Nephron progenitor cell (in vitro differentiated cells): ENCODE results near the gene CHST13.

Experiments used
- DNase-seq: peaks from one replicate; pipeline ENCODE4 v3.0.0; 2021
- H3K27ac Mint-ChIP-seq: 2 replicates; pipeline ENCODE4 v1.8.0; 2021; ENCODE audit warnings: mild to moderate bottlenecking, moderate library complexity, mixed read lengths
- H3K27me3 Mint-ChIP-seq: 2 replicates; pipeline ENCODE4 v1.8.0; 2021; ENCODE audit warnings: mild to moderate bottlenecking, low read depth, mixed read lengths; ENCODE audit not compliant: poor library complexity
- H3K36me3 Mint-ChIP-seq: 2 replicates; pipeline ENCODE4 v1.8.0; 2021; ENCODE audit warnings: low read depth, mixed read lengths
- H3K4me1 Mint-ChIP-seq: 2 replicates; pipeline ENCODE4 v1.8.0; 2021; ENCODE audit warnings: mixed read lengths
- H3K4me3 Mint-ChIP-seq: 2 replicates; pipeline ENCODE4 v1.8.0; 2021; ENCODE audit warnings: mild to moderate bottlenecking, moderate library complexity, mixed read lengths
- H3K9me3 Mint-ChIP-seq: 2 replicates; pipeline ENCODE4 v1.8.0; 2021; ENCODE audit warnings: mild to moderate bottlenecking, moderate library complexity, mixed read lengths
- TF ChIP-seq, protein P1 (sequence below): fragments of 200-600 bp; sonication (generic); IDR thresholded peaks from 2 replicates; pipeline ENCODE4 v1.5.0; 2021; ENCODE audit warnings: antibody characterized with exemption

CHST13 gene

DNA sequence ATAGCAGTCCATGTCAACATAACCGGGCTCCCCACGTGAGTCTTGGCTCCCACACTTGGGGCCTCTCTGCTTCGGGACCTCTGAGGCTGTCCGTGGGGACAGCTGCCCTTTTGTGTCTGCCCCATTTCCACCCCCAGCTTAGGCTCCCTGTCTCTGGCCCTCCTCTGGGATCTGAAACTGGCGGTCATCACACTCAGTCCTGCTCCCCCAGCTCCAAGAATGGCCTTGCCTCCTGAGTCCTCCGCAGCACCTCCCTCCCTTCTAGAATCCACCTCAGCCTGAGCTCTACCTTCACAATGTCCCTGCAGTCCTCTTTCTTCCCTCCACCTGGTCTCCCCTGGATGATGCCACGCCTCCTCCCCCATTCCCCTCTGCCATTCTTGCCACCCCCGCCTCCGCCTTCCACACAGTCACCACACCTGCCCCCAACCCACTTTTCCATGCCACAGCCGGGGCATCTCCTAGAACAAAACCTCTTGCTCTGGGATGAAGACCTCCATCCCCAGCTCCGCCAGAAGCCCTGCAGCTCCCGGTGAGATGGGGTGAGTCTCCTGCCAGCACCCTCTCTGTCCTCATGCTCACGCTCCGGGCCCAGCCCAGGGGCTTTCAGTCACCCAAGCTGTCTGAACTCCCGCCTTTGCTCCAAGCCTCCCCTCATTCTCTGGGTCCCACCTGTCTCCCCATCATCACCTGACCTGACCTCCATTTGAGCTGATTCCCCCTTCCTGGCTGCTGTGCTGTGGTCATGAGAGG, 41.3 kb upstream of the CHST13 start:
- no peaks in the 10 kb centered on the region for H3K36me3 Mint-ChIP-seq
- TF ChIP-seq, protein P1, sequence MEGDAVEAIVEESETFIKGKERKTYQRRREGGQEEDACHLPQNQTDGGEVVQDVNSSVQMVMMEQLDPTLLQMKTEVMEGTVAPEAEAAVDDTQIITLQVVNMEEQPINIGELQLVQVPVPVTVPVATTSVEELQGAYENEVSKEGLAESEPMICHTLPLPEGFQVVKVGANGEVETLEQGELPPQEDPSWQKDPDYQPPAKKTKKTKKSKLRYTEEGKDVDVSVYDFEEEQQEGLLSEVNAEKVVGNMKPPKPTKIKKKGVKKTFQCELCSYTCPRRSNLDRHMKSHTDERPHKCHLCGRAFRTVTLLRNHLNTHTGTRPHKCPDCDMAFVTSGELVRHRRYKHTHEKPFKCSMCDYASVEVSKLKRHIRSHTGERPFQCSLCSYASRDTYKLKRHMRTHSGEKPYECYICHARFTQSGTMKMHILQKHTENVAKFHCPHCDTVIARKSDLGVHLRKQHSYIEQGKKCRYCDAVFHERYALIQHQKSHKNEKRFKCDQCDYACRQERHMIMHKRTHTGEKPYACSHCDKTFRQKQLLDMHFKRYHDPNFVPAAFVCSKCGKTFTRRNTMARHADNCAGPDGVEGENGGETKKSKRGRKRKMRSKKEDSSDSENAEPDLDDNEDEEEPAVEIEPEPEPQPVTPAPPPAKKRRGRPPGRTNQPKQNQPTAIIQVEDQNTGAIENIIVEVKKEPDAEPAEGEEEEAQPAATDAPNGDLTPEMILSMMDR = no peak
- no peaks in the 10 kb centered on the region for H3K9me3 Mint-ChIP-seq
- H3K27me3 Mint-ChIP-seq = peaks cover 8% of the 10 kb centered on the region
- no peak for DNase-seq
- H3K4me1 Mint-ChIP-seq = peaks cover 32% of the 10 kb centered on the region
- H3K27ac Mint-ChIP-seq = no peak overlapping the region
- no peak overlapping the region for H3K4me3 Mint-ChIP-seq

DNA sequence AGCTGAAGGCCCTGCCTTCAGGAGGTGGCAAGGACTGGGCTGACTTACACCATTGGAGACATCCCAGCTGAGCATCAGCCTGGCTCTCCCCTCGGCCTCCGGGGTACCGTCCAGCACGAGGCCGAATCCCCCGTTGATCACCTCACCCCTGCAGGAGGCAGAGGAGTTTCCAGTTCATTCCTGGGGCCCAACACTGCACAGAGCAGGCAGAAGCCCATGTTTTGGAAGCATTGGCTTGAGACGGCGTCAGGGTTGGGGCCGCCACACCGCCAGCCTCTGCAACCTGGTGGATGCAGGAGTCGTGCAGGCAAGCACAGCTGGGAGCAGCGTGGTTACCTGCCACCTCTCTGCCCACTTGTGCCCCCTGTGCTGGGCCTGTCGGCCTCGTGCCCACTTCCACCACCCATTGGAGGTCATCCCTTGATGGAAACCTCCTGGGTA, 40.6 kb upstream of the CHST13 start:
- no peak for DNase-seq
- TF ChIP-seq, protein P1 = no peak
- H3K9me3 Mint-ChIP-seq = no peaks in the 10 kb centered on the region
- H3K27me3 Mint-ChIP-seq = peaks cover 5% of the 10 kb centered on the region
- no peaks in the 10 kb centered on the region for H3K36me3 Mint-ChIP-seq
- no peak overlapping the region for H3K4me3 Mint-ChIP-seq
- H3K4me1 Mint-ChIP-seq = peaks cover 32% of the 10 kb centered on the region
- H3K27ac Mint-ChIP-seq = no peak overlapping the region

DNA sequence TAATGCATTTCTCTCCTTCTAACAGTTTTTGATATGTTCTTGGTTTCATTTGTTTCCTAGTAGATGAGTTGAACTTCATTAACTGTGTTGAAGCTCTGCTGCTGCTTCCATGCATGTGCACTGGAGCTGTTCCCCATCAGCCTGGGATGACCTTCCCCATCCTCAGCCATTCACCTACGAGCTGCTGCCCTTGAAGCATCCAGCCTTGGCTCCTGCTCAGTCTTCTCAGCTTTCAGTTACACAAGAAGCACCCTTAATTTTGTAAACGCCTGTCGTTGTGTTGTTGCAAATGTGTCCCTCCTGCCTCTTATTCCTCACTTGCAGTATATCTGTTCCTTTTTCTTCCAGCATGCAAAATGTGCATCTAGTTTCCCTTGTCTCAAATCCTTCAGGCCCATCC, 39.8 kb upstream of the CHST13 start:
- Mint-ChIP-seq H3K4me3 (no peak overlapping the region), H3K9me3 (no peaks in the 10 kb centered on the region), H3K27me3 (peaks cover 2% of the 10 kb centered on the region), H3K27ac (peak overlapping the region; percentile 2), H3K4me1 (peaks cover 32% of the 10 kb centered on the region), H3K36me3 (no peaks in the 10 kb centered on the region)
- DNase-seq = no peak
- TF ChIP-seq, protein P1 = no peak

DNA sequence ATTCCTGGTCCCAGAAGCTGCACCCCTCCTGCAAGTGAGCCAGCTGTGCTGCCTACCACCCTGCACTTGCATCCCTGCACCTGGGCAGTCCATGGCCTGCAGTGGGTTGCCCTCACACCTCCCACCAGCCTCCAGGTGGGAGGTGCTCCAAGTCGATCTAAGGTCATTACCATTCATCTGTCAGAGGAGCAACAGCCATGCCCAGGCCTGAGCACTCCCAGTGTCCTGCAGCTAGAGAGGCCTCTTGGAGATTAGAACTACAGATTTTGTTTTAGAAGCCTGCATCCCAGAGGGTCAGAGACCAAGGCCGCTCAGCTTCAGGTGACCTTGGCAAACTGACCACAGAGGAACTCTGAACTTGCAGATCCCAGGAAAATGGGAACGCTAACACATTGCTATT, 39.3 kb upstream of the CHST13 start:
- H3K36me3 Mint-ChIP-seq = no peaks in the 10 kb centered on the region
- H3K27me3 Mint-ChIP-seq = peaks cover 2% of the 10 kb centered on the region
- H3K4me1 Mint-ChIP-seq = peaks cover 32% of the 10 kb centered on the region
- peak overlapping the region; percentile 49 for H3K27ac Mint-ChIP-seq
- no peak for DNase-seq
- H3K4me3 Mint-ChIP-seq = no peak overlapping the region
- H3K9me3 Mint-ChIP-seq = no peaks in the 10 kb centered on the region
- TF ChIP-seq, protein P1 = no peak

DNA sequence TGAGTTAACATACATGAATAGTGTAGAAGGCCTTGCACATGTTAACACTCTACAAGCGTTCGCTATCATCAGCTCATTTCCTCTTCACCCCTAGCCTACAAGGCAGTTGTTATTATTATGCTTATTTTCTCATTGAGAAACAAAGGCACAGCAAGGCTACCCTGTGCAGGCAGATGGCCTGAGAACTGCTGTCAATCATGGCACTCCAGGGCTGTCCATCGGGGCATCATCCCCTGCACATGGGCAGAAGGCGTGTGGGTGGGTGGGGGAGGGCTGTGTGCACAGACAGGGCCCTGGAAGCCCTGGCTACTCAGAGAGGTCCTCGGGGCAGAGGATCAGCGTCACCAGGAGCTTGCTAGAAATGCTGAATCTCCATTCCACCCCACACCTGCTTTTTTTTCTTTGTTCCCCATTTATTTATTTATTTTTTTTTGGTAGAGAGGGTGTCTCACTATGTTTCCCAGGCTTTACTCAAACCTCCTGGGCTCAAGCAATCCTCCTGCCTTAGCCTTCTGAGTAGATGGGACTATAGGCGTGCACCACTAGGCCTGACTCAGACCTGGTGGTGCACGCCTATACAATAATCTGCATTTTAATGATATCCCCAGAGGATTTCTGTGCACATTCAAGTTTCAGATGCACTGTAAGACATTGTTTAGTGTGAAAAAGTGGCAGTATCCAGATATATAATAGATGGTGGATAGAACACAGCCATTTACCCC, 38.6 kb upstream of the CHST13 start:
- TF ChIP-seq, protein P1 = no peak
- no peaks in the 10 kb centered on the region for H3K36me3 Mint-ChIP-seq
- no peak overlapping the region for H3K4me3 Mint-ChIP-seq
- H3K9me3 Mint-ChIP-seq = no peaks in the 10 kb centered on the region
- H3K27me3 Mint-ChIP-seq = peaks cover 3% of the 10 kb centered on the region
- no peak for DNase-seq
- peaks cover 32% of the 10 kb centered on the region for H3K4me1 Mint-ChIP-seq
- H3K27ac Mint-ChIP-seq = peak overlapping the region; percentile 25
